SH-SY5Y (cell line): ENCODE measurements around the gene VAT1L.

Experiments
- GATA2 ChIP-seq: IDR thresholded peaks from 2 replicates; pipeline ENCODE4 v1.6.1; 2011; ENCODE audit warnings: mild to moderate bottlenecking, low read depth, low read length
- GATA3 ChIP-seq: IDR thresholded peaks from 2 replicates; pipeline ENCODE4 v1.6.1; 2011; ENCODE audit warnings: low read depth, mild to moderate bottlenecking, low read length, moderate library complexity

The VAT1L gene

DNA sequence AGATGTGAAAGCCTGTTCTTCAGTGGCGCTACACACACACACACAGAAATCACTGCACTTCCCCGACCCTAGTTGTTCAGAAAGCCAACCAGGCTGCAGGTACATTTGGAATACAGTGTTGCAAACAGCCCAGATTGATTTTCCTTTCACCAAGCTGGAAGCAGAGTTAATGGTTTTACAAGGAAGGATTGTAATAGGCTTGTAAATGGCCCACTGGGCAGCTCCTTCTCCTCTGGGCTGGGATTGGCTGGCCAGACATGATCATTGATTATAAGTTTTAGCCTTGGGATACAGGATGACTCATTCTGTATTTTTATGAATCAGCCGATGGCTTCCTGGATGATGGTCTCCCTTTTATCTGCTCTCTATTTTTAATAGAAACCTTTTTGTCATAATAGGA lies 2.5 kb downstream of the VAT1L start:
- no peak for TF ChIP-seq GATA3

GRCh38 chr16:77793417-77793816 lies 5.1 kb downstream of the VAT1L start:
- TF ChIP-seq GATA3 (no peak), GATA2 (no peak)

DNA sequence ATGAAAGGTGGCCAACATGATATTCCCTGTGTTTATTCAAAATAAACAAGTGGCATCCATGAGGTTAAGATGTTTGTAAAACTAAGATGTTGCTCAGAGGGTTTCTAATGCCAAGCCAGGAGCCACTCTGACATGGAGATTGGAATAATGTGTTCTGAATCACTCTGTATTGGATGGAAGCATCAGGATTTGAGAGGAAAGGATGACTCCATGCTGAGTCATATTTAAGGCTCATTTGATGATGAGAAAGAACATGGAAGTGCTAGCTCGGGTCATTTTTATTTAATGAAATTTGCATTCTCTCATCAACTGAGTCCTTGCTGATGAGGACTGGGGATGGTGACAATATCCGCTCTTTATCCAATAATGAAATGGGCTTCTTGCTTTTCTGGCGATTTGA lies 6.2 kb downstream of the VAT1L start:
- TF ChIP-seq GATA3: no peak
- no peak for TF ChIP-seq GATA2

DNA sequence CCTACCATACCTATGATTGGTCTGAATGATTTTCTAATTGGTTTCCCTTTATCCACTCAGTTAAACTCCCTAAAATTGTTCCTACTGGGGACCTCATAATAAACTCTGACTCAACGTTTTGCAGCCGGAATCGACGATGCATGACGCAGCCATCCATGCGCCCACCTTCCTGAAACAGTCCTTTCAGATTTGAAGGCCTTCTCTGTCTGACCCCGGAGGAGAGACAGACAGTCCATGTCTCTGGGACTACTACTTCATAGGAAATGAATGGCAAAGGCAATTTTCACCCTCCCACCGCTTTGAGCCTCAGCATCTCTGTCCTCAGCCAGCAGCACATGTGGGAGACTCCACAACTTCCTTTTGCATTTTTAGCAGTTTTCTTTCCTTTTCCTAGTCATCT lies 13.5 kb downstream of the VAT1L start:
- no peak for TF ChIP-seq GATA3
- no peak for TF ChIP-seq GATA2

- TF ChIP-seq GATA3 (no peak), GATA2 (no peak)
Measured at GRCh38 chr16:77805398-77805797, 17.0 kb downstream of the VAT1L start.

DNA sequence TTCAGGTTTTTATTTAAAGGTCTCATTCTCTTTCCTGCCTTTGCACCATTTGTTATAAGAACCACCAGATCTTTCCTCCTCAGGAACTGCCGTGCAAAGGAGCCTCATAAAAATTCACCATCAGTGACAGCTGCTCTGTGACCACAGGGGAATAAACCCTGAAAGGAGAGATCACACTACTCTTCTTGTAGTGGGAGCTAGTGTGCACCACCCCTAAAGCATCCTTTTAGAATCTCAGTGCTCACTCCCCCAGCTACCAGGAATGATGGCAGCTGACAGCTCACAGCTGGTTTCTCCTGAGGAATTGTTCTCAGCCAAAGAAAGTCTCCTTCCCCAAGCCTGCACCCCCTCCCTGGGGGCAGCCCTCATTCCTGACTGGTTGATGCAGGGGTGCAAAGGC lies 18.7 kb downstream of the VAT1L start:
- TF ChIP-seq GATA3 (no peak), GATA2 (no peak)

- no peak for TF ChIP-seq GATA2
- no peak for TF ChIP-seq GATA3
Measured at GRCh38 chr16:77812856-77813500, 24.6 kb downstream of the VAT1L start.

GRCh38 chr16:77816293-77816692 lies 27.9 kb downstream of the VAT1L start:
- TF ChIP-seq GATA3: no peak
- no peak for TF ChIP-seq GATA2

GRCh38 chr16:77820340-77820739 lies 32.0 kb downstream of the VAT1L start:
- TF ChIP-seq GATA3 (no peak), GATA2 (no peak)

- TF ChIP-seq GATA2: no peak
- TF ChIP-seq GATA3: no peak
Measured at GRCh38 chr16:77822661-77823060, 34.3 kb downstream of the VAT1L start.

GRCh38 chr16:77823067-77823466 lies 34.7 kb downstream of the VAT1L start:
- no peak for TF ChIP-seq GATA3
- no peak for TF ChIP-seq GATA2

GRCh38 chr16:77825196-77825595 lies 36.8 kb downstream of the VAT1L start:
- TF ChIP-seq GATA3: no peak
- no peak for TF ChIP-seq GATA2

DNA sequence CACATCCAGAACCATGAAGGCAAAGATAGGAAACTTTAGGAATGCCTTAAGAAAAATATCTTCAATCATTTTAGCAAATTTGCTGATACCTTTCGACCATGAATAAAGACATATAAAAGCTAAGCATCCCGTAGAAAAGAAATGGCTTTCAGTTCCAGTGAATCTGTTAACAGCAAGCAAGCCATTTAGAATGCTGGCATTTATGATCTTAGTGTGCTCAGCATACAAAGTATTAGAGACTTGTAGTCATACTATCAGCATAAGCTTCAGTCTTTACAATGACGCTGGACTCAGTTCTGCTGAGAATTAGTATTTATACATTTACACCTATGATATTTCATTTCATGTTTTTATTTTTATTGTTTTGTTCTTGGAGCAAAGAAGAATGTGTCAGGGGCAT lies 38.7 kb downstream of the VAT1L start:
- TF ChIP-seq GATA2 (no peak), GATA3 (no peak)

- TF ChIP-seq GATA3 (no peak), GATA2 (no peak)
Measured at GRCh38 chr16:77833921-77834634, 45.7 kb downstream of the VAT1L start.

GRCh38 chr16:77834635-77835540 lies 46.5 kb downstream of the VAT1L start:
- TF ChIP-seq GATA3 (no peak), GATA2 (no peak)
